Naive thymus-derived CD4-positive, alpha-beta T cell (primary cell): Measurements from ENCODE around the gene ARRDC1. TPM values are rescaled to one million over a fixed set of nuclear protein-coding genes. Genes with fewer than 3 reads are reported as not detected.

Experiments
- ATAC-seq: fragments of 150-1000 bp; cut with Tn5 transposase; 2 replicates; pipeline ENCODE4 v1.10.0; 2021; ENCODE audit warnings: mild to moderate bottlenecking, moderate library complexity
- CTCF ChIA-PET: fragments of 350-600 bp; sonication (Branson Sonifier 250); formaldehyde crosslinking; loops from one replicate; lab custom pipeline; 2021; ENCODE audit warnings: antibody characterized with exemption; lab: Charles Lee
- POLR2A ChIA-PET: fragments of 350-600 bp; sonication (Branson Sonifier 250); formaldehyde crosslinking; loops from one replicate; lab custom pipeline; 2021; ENCODE audit warnings: antibody characterized with exemption, inconsistent platforms; lab: Charles Lee
- DNase-seq, 9 donors: peaks; one replicate each; pipeline versions ENCODE4 v3.0.0 to v3.0.0-alpha.2; 2020 to 2022; ENCODE audit warnings: mixed read lengths in 1 of 9
- H3K27ac ChIP-seq: one replicate; pipeline ENCODE4 v1.7.0; 2013; ENCODE audit warnings: mild to moderate bottlenecking, low read depth, low read length, moderate library complexity
- H3K27me3 ChIP-seq, 2 donors: one replicate each; pipeline ENCODE4 v1.7.0; 2013; ENCODE audit warnings: low read length in 2 of 2, mild to moderate bottlenecking in 2 of 2, moderate library complexity in 2 of 2; ENCODE audit not compliant: control insufficient read depth in 2 of 2, insufficient read depth in 2 of 2
- H3K36me3 ChIP-seq, 3 experiments: 1 replicate in 2 of 3; 2 replicates in 1 of 3; pipeline ENCODE4 v1.7.0; 2013; ENCODE audit warnings: low read length in 3 of 3, mild to moderate bottlenecking in 3 of 3, moderate library complexity in 1 of 3; ENCODE audit not compliant: insufficient read depth in 3 of 3, control insufficient read depth in 2 of 3
- H3K4me1 ChIP-seq, 2 donors: one replicate each; pipeline ENCODE4 v1.7.0; 2013; ENCODE audit warnings: low read length in 2 of 2, mild to moderate bottlenecking in 2 of 2, moderate library complexity in 1 of 2; ENCODE audit not compliant: control insufficient read depth in 2 of 2, insufficient read depth in 2 of 2
- H3K4me3 ChIP-seq: 2 replicates; pipeline ENCODE4 v1.7.0; 2013; ENCODE audit warnings: mild to moderate bottlenecking, low read length
- H3K9me3 ChIP-seq, 3 experiments: 1 replicate in 2 of 3; 2 replicates in 1 of 3; pipeline ENCODE4 v1.7.0; 2013; ENCODE audit warnings: low read length in 3 of 3; ENCODE audit not compliant: control insufficient read depth in 2 of 3
- H3K27ac Mint-ChIP-seq, 9 donors: one replicate each; pipeline ENCODE4 v1.8.0; 2020 to 2022; ENCODE audit warnings: mixed read lengths in 9 of 9, mild to moderate bottlenecking in 8 of 9, moderate library complexity in 5 of 9, inconsistent platforms in 2 of 9
- H3K27me3 Mint-ChIP-seq, 5 donors: one replicate each; pipeline ENCODE4 v1.8.0; 2021 to 2022; ENCODE audit warnings: mixed read lengths in 5 of 5, mild to moderate bottlenecking in 1 of 5
- H3K36me3 Mint-ChIP-seq, 5 donors: one replicate each; pipeline ENCODE4 v1.8.0; 2020 to 2022; ENCODE audit warnings: mixed read lengths in 5 of 5, mild to moderate bottlenecking in 3 of 5, inconsistent platforms in 1 of 5
- H3K4me1 Mint-ChIP-seq, 7 donors: one replicate each; pipeline ENCODE4 v1.8.0; 2020 to 2022; ENCODE audit warnings: mixed read lengths in 7 of 7, mild to moderate bottlenecking in 3 of 7, inconsistent platforms in 1 of 7
- H3K4me3 Mint-ChIP-seq, 10 donors: one replicate each; pipeline ENCODE4 v1.8.0; 2020 to 2022; ENCODE audit warnings: mild to moderate bottlenecking in 10 of 10, mixed read lengths in 10 of 10, moderate library complexity in 6 of 10, inconsistent platforms in 2 of 10
- H3K9me3 Mint-ChIP-seq, 11 donors: one replicate each; pipeline ENCODE4 v1.8.0; 2020 to 2022; ENCODE audit warnings: mixed read lengths in 11 of 11, mild to moderate bottlenecking in 4 of 11, inconsistent platforms in 1 of 11, moderate library complexity in 1 of 11
- intact Hi-C, 2 donors: fragments of 100-400 bp; cut with micrococcal nuclease; formaldehyde crosslinking; loops; one replicate each; pipeline ENCODE4 v1.15.1; 2023
- polyA plus RNA-seq, 2 donors: library from polyadenylated mRNA; unstranded; fragments of 300-500 nt; fragmentation: Illumina TruSeq; gene quantifications; one replicate each; pipeline ENCODE4 v1.2.3, GENCODE V29; 2021
- total RNA-seq, 6 experiments: library from RNA in 5 of 6; stranded (reverse) in 5 of 6; gene quantifications; 1 replicate in 5 of 6; 2 replicates in 1 of 6; pipeline ENCODE4 v1.2.3 and lab custom pipeline; 2021 to 2026

ARRDC1 gene
- total and polyA plus RNA-seq, 7 experiments from 2014 or later: 35.2 to 126 (median 77.1) TPM

GRCh38 chr9:137582286-137582860, 23.1 kb upstream of the ARRDC1 start:
- no peak overlapping the region for H3K27ac ChIP-seq
- Mint-ChIP-seq H3K4me1 (peaks cover 0 to 17% (median 12%) of the 10 kb centered on the region in 7 donors), H3K27me3 (no peaks in the 10 kb centered on the region), H3K9me3 (no peaks in the 10 kb centered on the region), H3K36me3 (peaks cover 0 to 18% (median 5%) of the 10 kb centered on the region in 5 donors), H3K27ac (no peak overlapping the region), H3K4me3 (no peak overlapping the region)
- ChIA-PET POLR2A (interaction anchor here (1.3 kb wide), 1 partner anchor 36 kb away, joined by 4 read pairs; the partner anchor contains the start of gene EHMT1), CTCF (no interaction called here)
- H3K27me3 ChIP-seq: no peaks in the 10 kb centered on the region
- peaks cover 8 to 12% of the 10 kb centered on the region in 2 donors for H3K4me1 ChIP-seq
- H3K4me3 ChIP-seq: no peak overlapping the region
- intact Hi-C loops: no loop called here
- peaks cover 0 to 59% (median 0%) of the 10 kb centered on the region in 3 experiments for H3K36me3 ChIP-seq
- ATAC-seq: no peak
- DNase-seq: no peak
- H3K9me3 ChIP-seq: no peaks in the 10 kb centered on the region

GRCh38 chr9:137583347-137583746, 22.1 kb upstream of the ARRDC1 start:
- Histone ChIP-seq H3K4me1 (peaks cover 6% of the 10 kb centered on the region in 2 donors), H3K36me3 (peaks cover 0 to 68% (median 0%) of the 10 kb centered on the region in 3 experiments), H3K4me3 (no peak overlapping the region), H3K27ac (no peak overlapping the region), H3K27me3 (no peaks in the 10 kb centered on the region), H3K9me3 (no peaks in the 10 kb centered on the region)
- intact Hi-C loops: no loop called here
- H3K4me3 Mint-ChIP-seq: peak overlapping the region in 1 of 10 donors; percentile 41
- H3K27me3 Mint-ChIP-seq: no peaks in the 10 kb centered on the region
- POLR2A ChIA-PET: no interaction called here
- CTCF ChIA-PET: no interaction called here
- peaks cover 0 to 27% (median 8%) of the 10 kb centered on the region in 5 donors for H3K36me3 Mint-ChIP-seq
- H3K4me1 Mint-ChIP-seq: peaks cover 4 to 18% (median 12%) of the 10 kb centered on the region in 7 donors
- DNase-seq: no peak
- no peaks in the 10 kb centered on the region for H3K9me3 Mint-ChIP-seq
- no peak for ATAC-seq
- peak overlapping the region in 1 of 9 donors; percentile 47 for H3K27ac Mint-ChIP-seq

- Mint-ChIP-seq H3K4me1 (peaks cover 4 to 22% (median 11%) of the 10 kb centered on the region in 7 donors), H3K27ac (peak overlapping the region in 1 of 9 donors; percentile 47), H3K4me3 (no peak overlapping the region), H3K9me3 (no peaks in the 10 kb centered on the region), H3K27me3 (no peaks in the 10 kb centered on the region), H3K36me3 (peaks cover 0 to 28% (median 8%) of the 10 kb centered on the region in 5 donors)
- ATAC-seq: no peak
- Histone ChIP-seq H3K4me1 (peaks cover 3 to 10% of the 10 kb centered on the region in 2 donors), H3K27ac (no peak overlapping the region), H3K36me3 (peaks cover 0 to 71% (median 0%) of the 10 kb centered on the region in 3 experiments), H3K9me3 (no peaks in the 10 kb centered on the region), H3K4me3 (no peak overlapping the region), H3K27me3 (no peaks in the 10 kb centered on the region)
- POLR2A ChIA-PET: interaction anchor here (0.6 kb wide), 1 partner anchor 19 kb away, joined by 3 read pairs; no protein-coding TSS in a partner anchor
- CTCF ChIA-PET: no interaction called here
- intact Hi-C loops: no loop called here
- DNase-seq: no peak
These were observed 21.5 kb upstream of the ARRDC1 start for GRCh38 chr9:137583957-137584356.

GRCh38 chr9:137586854-137587253, 18.6 kb upstream of the ARRDC1 start:
- no peaks in the 10 kb centered on the region for H3K9me3 Mint-ChIP-seq
- intact Hi-C loops: no loop called here
- H3K36me3 ChIP-seq: peaks cover 0 to 61% (median 0%) of the 10 kb centered on the region in 3 experiments
- no peak for ATAC-seq
- H3K4me3 Mint-ChIP-seq: no peak overlapping the region
- DNase-seq: no peak
- H3K27ac Mint-ChIP-seq: no peak overlapping the region
- POLR2A ChIA-PET: no interaction called here
- peaks cover 7 to 27% (median 16%) of the 10 kb centered on the region in 7 donors for H3K4me1 Mint-ChIP-seq
- no peak overlapping the region for H3K4me3 ChIP-seq
- H3K36me3 Mint-ChIP-seq: peaks cover 0 to 28% (median 8%) of the 10 kb centered on the region in 5 donors
- CTCF ChIA-PET: interaction anchor here (0.8 kb wide), 1 partner anchor 8 kb away, joined by 4 read pairs; no protein-coding TSS in a partner anchor
- no peaks in the 10 kb centered on the region for H3K9me3 ChIP-seq
- H3K4me1 ChIP-seq: peaks cover 0 to 12% of the 10 kb centered on the region in 2 donors
- H3K27me3 ChIP-seq: no peaks in the 10 kb centered on the region
- H3K27me3 Mint-ChIP-seq: no peaks in the 10 kb centered on the region
- no peak overlapping the region for H3K27ac ChIP-seq

- H3K27ac Mint-ChIP-seq: peak overlapping the region in 2 of 9 donors; percentile 24 to 78
- ATAC-seq (no peak), DNase-seq (no peak)
- peak overlapping the region; percentile 49 to 90 (median 75) for H3K4me3 Mint-ChIP-seq
- Histone ChIP-seq H3K9me3 (no peaks in the 10 kb centered on the region), H3K27me3 (no peaks in the 10 kb centered on the region), H3K27ac (no peak overlapping the region), H3K4me1 (peaks cover 0 to 12% of the 10 kb centered on the region in 2 donors), H3K36me3 (peaks cover 0 to 48% (median 0%) of the 10 kb centered on the region in 3 experiments), H3K4me3 (no peak overlapping the region)
- CTCF ChIA-PET: interaction anchor here (1.0 to 1.2 kb wide), 2 partner anchors 9 to 40 kb away, joined by 4 read pairs; no protein-coding TSS in a partner anchor
- POLR2A ChIA-PET: interaction anchor here (0.9 to 1.2 kb wide), 3 partner anchors 7 to 31 kb away, joined by 4 to 5 read pairs (median 4); partner anchors contain the start of gene EHMT1
- intact Hi-C loops: no loop called here
- no peaks in the 10 kb centered on the region for H3K9me3 Mint-ChIP-seq
- peaks cover 0 to 22% (median 8%) of the 10 kb centered on the region in 5 donors for H3K36me3 Mint-ChIP-seq
- H3K4me1 Mint-ChIP-seq: peaks cover 7 to 27% (median 16%) of the 10 kb centered on the region in 7 donors
- H3K27me3 Mint-ChIP-seq: no peaks in the 10 kb centered on the region
These were observed 17.2 kb upstream of the ARRDC1 start for GRCh38 chr9:137588311-137588710.

GRCh38 chr9:137588891-137589290, 16.6 kb upstream of the ARRDC1 start:
- Mint-ChIP-seq H3K4me3 (peak overlapping the region; percentile 47 to 91 (median 82)), H3K27ac (no peak overlapping the region), H3K9me3 (no peaks in the 10 kb centered on the region), H3K4me1 (peaks cover 7 to 27% (median 16%) of the 10 kb centered on the region in 7 donors), H3K27me3 (no peaks in the 10 kb centered on the region), H3K36me3 (peaks cover 0 to 22% (median 8%) of the 10 kb centered on the region in 5 donors)
- DNase-seq: no peak
- H3K4me1 ChIP-seq: peaks cover 0 to 12% of the 10 kb centered on the region in 2 donors
- H3K27me3 ChIP-seq: no peaks in the 10 kb centered on the region
- intact Hi-C loops: no loop called here
- peaks cover 0 to 43% (median 0%) of the 10 kb centered on the region in 3 experiments for H3K36me3 ChIP-seq
- no peak for ATAC-seq
- peak overlapping the region; percentile 60 for H3K27ac ChIP-seq
- ChIA-PET POLR2A (interaction anchor here (0.9 to 1.0 kb wide), 2 partner anchors 8 to 30 kb away, joined by 4 to 5 read pairs; partner anchors contain the start of gene EHMT1), CTCF (interaction anchor here (1.0 to 1.2 kb wide), 2 partner anchors 9 to 40 kb away, joined by 4 read pairs; no protein-coding TSS in a partner anchor)
- no peaks in the 10 kb centered on the region for H3K9me3 ChIP-seq
- H3K4me3 ChIP-seq: peak overlapping the region; percentile 30
